Stimulated activated CD8-positive, alpha-beta memory T cell treated with anti-CD3 and anti-CD28 coated beads, Interleukin-12 subunit alpha, Interleukin-12 subunit beta, amount 100 ng/mL, for 24 hours (primary cell): ENCODE data around the gene WDFY3.
"Not testable (repeated sequence)": the region's sequence is repeated elsewhere in the genome, so short reads cannot be mapped to it uniquely, and the experiment has no call there.

ENCODE experiments used
- DNase-seq: peaks from one replicate; pipeline ENCODE4 v3.0.0-alpha.2; 2020; ENCODE audit errors: extremely low read depth

Gene WDFY3

GRCh38 chr4:84855774-84856173 lies 110.7 kb downstream of the WDFY3 start:
- no peak for DNase-seq

GRCh38 chr4:84852081-84852480 lies 114.4 kb downstream of the WDFY3 start:
- no peak for DNase-seq

DNA sequence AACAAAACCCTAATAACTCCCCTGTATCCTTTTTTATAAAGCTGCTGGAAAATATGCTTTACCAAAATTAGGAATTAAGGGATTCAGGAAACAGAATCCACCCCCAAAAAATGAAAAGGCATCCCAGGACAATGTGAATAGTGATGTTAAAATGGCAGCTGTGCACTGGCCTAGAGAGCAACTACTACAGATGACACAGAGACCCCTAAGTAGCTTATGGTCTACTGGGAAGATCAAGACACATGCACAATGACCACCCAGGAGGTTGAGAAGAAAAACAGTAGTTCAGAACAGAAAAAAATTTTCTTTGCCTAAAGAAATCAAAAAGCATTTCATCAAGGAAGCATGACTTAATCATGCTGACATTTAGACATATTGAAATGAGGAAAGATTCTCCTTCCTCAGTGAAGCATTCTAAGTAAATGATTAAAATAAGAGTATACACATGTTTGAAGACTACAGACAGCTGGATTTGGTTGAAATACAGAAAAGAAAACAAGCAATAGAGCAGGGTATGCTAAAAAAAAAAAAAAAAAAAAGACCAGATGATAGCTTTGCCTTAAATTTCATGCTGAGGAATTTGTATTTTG lies 117.3 kb downstream of the WDFY3 start:
- no peak for DNase-seq

GRCh38 chr4:84848432-84848831 lies 118.1 kb downstream of the WDFY3 start:
- no peak for DNase-seq

DNA sequence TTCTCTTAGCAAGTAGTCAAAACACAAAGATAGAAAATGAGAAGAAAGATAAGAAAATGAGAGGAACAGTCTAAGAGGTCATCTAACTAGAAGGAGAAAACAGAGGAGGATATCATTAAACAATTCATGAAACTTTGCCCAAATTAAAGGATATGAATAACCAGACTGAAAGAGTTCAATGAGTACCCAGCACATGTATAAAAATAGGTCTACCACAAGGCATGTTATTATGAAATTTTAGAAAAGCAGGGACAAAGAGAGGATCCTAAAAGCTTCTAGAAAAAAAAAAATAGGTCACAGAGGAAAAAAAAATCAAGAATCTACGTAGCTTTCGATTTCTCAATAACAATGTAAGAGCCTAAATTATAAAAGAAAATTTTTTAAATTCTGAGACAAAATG lies 118.5 kb downstream of the WDFY3 start:
- DNase-seq = no peak

- DNase-seq = no peak
Observed at GRCh38 chr4:84846985-84847384, 119.5 kb downstream of the WDFY3 start.

DNA sequence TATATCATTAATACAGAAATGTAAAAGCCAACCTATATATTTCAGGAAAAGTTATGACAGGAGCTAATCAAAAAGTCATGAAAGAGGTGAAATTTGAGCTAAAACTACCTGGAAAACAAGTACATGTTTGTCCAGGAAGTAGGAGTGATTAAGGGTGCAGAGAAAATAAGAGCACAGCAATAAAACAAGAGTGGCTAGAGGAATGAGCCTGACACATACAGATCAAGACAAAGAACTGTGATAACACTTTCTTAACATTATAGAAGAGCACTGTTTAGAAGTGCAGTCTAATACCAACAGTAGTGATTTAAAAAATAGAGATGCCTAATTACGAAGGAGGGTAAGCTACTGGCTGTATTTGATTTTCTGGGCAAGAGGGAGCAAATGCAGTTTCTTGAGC lies 125.1 kb downstream of the WDFY3 start:
- DNase-seq = no peak

DNA sequence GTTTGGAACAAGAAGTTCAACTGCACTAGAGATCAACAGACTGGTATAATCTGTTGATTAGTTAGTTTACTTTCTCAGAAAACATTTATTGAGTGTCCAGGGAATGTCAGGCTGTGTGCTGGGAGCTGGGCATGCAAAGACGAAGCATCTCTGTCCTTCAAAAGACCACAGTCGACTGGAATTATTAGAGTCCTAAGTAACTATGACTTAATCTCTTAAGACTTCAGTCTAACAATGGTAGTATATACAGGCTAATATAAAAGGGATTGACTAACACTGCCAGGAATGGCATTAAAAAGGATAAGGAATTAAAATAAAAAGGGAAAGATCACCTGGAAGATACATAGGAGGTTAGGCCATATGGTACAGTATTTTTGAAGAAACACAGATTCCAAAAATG lies 128.7 kb downstream of the WDFY3 start:
- no peak for DNase-seq

DNA sequence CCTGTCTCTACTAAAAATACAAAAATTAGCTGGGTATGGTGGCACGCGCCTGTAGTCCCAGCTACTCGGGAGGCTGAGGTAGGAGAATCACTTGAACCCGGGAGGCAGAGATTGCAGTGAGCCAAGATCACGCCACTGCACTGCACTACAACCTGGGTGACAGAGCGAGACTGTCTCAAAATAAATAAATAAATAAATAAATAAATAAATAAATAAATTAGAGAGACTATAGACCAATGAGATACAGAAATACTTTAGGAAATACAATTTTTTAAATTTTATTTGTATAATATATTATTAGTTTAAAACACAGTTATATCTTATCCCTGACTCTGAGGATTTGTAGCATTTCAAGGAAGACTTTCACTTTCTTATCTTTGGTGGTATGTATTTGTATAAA lies 136.9 kb downstream of the WDFY3 start:
- not testable (repeated sequence) for DNase-seq

DNA sequence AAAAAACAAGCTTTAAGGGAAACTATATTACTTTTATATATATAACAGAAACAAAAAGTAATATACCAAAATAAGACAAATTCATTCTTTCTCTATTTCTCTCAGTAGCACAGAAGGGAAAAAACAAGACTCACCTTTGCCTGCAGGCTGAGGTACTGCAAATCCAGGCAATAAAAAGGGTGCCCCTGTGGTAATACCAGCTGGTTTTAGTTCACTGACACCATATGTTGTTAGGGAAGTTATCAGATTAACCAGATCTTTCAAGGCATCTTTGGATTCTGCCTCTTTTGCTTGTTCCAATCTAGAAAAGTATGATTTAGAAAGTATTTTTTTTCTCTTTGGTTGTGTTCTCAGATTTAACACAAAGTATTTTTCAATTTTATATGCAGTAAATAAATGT lies 139.8 kb downstream of the WDFY3 start:
- DNase-seq = no peak

GRCh38 chr4:84825701-84826341 lies 140.7 kb downstream of the WDFY3 start:
- no peak for DNase-seq

DNA sequence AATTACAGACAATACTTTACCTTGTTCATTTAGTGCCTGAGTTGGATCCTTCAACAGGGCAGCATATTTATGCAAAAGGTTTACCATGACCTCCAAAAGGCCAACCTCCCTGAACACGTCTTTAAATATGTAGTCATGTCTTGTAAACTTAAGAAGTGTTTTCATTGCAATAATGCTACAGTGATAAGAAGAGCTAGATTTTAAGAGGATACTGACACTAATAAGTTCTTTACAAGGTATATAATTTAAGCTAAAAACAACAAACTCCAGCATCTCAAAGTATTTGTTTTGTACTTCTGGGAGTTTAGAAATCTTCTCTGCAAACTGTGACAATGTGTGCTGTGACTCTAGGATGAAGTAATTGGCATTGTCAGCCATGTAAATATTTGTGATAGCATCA lies 145.4 kb downstream of the WDFY3 start:
- no peak for DNase-seq

GRCh38 chr4:84814094-84814750 lies 152.3 kb downstream of the WDFY3 start:
- no peak for DNase-seq

DNA sequence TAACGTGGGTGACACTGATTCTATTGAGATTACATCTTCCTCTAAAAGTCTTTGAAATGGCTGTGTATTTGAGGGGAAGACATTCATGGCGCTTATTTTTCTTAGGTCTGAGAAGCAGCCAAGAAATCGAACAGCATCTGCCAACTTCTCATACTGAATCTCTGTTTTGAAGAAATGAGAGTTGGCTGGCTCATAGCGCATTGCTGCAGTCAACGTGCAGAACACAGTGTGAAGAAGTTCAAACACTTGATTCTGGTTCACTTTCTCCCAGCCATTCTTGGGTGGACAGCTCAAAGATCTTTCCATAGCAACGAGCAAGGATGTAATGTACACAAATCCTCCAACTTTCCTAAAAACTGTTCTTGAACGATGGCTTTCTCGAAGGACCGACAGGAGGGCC lies 156.5 kb downstream of the WDFY3 start:
- no peak for DNase-seq

DNA sequence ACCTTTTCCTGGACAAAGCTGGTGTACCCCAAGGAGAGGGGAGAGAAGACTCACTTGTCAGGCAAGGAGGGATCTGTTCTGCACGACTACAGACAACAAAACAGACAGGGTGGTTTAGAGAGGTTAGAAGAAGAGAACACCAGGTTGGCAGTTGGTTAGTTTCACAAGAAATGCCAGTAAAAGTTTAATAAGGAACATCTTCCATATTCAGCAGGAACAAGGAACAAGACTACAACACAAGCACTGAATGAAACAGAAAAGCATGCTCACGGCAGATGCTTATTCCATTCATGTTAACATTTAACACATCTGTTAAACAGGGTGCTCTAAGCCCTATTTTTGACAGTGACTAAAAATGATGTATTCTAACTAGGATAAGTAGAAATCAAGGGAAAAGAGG lies 158.2 kb downstream of the WDFY3 start:
- no peak for DNase-seq

- not testable (repeated sequence) for DNase-seq
Observed at GRCh38 chr4:84806541-84806940, 159.9 kb downstream of the WDFY3 start.

DNA sequence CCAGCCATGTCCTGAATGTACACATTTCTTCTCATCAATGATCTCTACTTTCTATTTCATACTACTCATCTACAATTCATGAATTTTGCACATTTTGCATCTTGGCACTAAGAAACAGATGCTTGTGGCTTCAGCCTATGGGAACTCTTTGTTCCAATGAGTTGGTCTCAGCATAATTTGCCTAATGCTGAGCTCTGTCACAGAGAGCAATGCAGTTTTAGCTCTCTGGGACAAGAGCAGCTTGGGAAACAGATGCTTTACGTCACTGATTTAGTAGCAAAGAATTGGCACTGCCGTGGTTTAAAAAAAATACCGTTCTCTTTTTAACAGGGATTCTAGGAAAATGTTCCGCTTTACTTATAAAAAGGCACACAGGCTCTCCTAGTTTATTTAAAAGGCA lies 162.4 kb downstream of the WDFY3 start:
- DNase-seq = no peak

DNA sequence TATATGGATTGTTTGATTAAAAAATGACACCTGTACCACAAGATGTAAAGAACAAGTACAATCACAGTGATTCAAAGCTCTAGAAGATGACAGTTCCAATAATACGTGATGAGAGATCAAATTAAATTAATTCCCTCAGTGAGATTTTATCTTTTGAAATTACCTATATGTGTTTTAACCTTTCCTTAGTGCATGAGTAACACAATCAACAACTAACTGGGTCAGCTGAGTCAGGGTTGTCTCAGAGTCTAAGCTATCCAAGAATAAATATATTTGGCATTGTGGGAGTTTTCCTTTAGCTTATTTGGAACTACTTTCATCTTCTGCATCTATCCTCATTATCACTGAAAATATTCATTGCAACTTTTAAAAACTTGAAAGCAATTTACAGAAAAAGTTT lies 162.8 kb downstream of the WDFY3 start:
- no peak for DNase-seq

GRCh38 chr4:84803116-84803515 lies 163.4 kb downstream of the WDFY3 start:
- no peak for DNase-seq

DNA sequence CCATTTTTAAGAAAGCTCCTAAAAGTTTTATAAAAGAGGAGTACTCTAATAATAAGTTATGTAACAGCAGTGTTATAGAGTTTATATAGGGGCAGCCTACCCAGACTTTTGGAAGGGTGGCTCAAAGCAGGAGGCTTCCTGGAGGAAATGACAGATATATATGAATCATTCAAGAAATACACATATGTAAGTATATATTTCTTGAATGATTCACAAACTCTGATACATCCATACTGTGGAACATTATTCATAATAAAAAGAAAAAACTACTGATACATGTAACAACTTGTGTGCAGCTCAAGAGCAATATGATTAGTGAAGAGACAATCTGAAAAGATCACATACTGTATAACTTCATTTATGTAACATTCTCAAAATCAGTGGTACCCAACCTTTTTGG lies 166.2 kb downstream of the WDFY3 start:
- DNase-seq = no peak

- DNase-seq = no peak
Observed at GRCh38 chr4:84799318-84799717, 167.2 kb downstream of the WDFY3 start.

DNA sequence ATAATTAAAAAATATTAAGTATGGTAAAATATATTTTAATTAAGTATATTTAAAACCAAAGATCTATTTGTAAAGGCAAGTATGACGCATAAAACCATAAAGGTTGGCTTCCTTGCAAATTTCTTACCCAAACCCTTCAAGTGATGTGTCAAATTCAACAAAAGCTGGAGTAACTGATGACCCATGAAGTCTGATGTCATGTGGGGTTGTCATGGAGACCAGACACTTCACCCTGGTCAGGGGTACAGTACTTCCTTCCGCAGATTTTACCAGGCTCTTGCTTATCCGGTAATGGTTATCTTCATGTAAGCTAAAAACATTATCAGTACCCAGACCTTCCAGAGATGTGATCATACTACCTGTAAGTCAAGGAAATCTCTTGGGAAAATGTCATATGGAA lies 170.1 kb downstream of the WDFY3 start:
- no peak for DNase-seq
